ENCODE measurements around the gene STK32B. TPM values are rescaled to one million over a fixed set of nuclear protein-coding genes. Genes with fewer than 3 reads are reported as not detected.
A peak's percentile ranks its signal among the peaks of the same experiment; 100 is the strongest.

The STK32B gene
- total and polyA plus RNA-seq, 9 of the 15 experiments (the other 6 are each of a cell fraction or from before 2014, with no cell fraction given), result 0.03 to 0.20 (median 0.07) TPM; not detected in 2

GRCh38 chr4:5126857-5127256 is 75.6 kb downstream of the STK32B start:
- no peak for DNase-seq (ENCODE audit: extremely low read depth in 1 of 4, low spot score in 3 of 4)
- peaks cover 0 to 3% of the 10 kb centered on the region in 2 experiments; a peak in 1 of 5 replicates for H3K4me1 ChIP-seq (replicated peaks in 1 of 2; ENCODE audit: control insufficient read depth in 2 of 2, insufficient read depth in 2 of 2, low read length in 2 of 2)
- peak; percentile 32 for FAIRE-seq
- ATAC-seq, result no peak
- ChIA-PET CTCF (ENCODE audit: low intra/inter-chr PET ratio) (no interaction called here), POLR2A (no interaction called here)
- no TSS peak for BruUV-seq (replicated peaks)
- in situ Hi-C loops (cut with MboI) (no loop called here), intact Hi-C loops (cut with micrococcal nuclease) (no loop called here)
- H3K36me3 ChIP-seq (ENCODE audit: control insufficient read depth, insufficient read depth, low read length), result no peaks in the 10 kb centered on the region
- peaks cover 3 to 34% of the 10 kb centered on the region in 2 experiments; a peak in 2 of 5 replicates for H3K27me3 ChIP-seq (ENCODE audit: control insufficient read depth in 2 of 2, insufficient read depth in 2 of 2, low read length in 2 of 2)
- no peak for TF ChIP-seq RHOXF2B (CRISPR knock-in tag; conservative IDR thresholded peaks at IDR 0.05)
- no peak for TF ChIP-seq NUFIP1 (IDR thresholded peaks at IDR 0.05; ENCODE audit: partially characterized antibody)
- no peak for TF ChIP-seq ZBTB1 (CRISPR knock-in tag; IDR thresholded peaks at IDR 0.05; ENCODE audit: borderline replicate concordance, low read depth)
- TF ChIP-seq DACH1 (IDR thresholded peaks at IDR 0.05; ENCODE audit: partially characterized antibody), result no peak
- TF ChIP-seq SOX6 (IDR thresholded peaks at IDR 0.05), result no peak
- TF ChIP-seq ZNF695 (CRISPR knock-in tag; IDR thresholded peaks at IDR 0.05), result no peak
- no peak for TF ChIP-seq CSDE1 (IDR thresholded peaks at IDR 0.05)
- no peak for TF ChIP-seq KHSRP (IDR thresholded peaks at IDR 0.05)
- no peak for TF ChIP-seq BRD9 (IDR thresholded peaks at IDR 0.05; ENCODE audit: low read depth, partially characterized antibody)
- no peak for TF ChIP-seq POU5F1 (IDR thresholded peaks at IDR 0.05; ENCODE audit: borderline replicate concordance, low read depth, low read length, partially characterized antibody)
- no peak for TF ChIP-seq CEBPZ (IDR thresholded peaks at IDR 0.05; ENCODE audit: borderline replicate concordance, low read depth, low read length)
- TF ChIP-seq ZNF217 (CRISPR knock-in tag; IDR thresholded peaks at IDR 0.05), result no peak
- TF ChIP-seq MCM2 (IDR thresholded peaks at IDR 0.05; ENCODE audit: low read depth), result no peak
- TF ChIP-seq STAT5B (CRISPR knock-in tag; IDR thresholded peaks at IDR 0.05), result no peak
- H3K9me3 ChIP-seq (replicated peaks; ENCODE audit: control insufficient read depth, insufficient read depth, low read depth, low read length), result no peaks in the 10 kb centered on the region
- H4K20me1 ChIP-seq (replicated peaks; ENCODE audit: control insufficient read depth, insufficient read depth, low read length), result no peaks in the 10 kb centered on the region
- H3K4me2 ChIP-seq (ENCODE audit: insufficient read depth, low read length), result no peak overlapping the region
- H3K27ac ChIP-seq (ENCODE audit: extremely low read depth, low read depth, low read length), result no peak overlapping the region
- no peak overlapping the region for H3K4me3 ChIP-seq
- no peak overlapping the region for H3K9ac ChIP-seq (ENCODE audit: insufficient read depth in 1 of 2, low read depth in 2 of 2, low read length in 2 of 2)
- H3K79me2 ChIP-seq (ENCODE audit: control insufficient read depth, insufficient read depth, low read length), result no peaks in the 10 kb centered on the region
- H2AFZ ChIP-seq (ENCODE audit: low read depth, low read length), result no peak overlapping the region
- WGBS (ENCODE audit: insufficient coverage, low coverage, missing lambda C conversion rate), result 4% methylated on average over 5 of the region's 5 CpGs
- H3K9me1 ChIP-seq (ENCODE audit: control insufficient read depth, insufficient read depth, low read length), result no peaks in the 10 kb centered on the region
